Activated naive CD4-positive, alpha-beta T cell treated with anti-CD3 and anti-CD28 coated beads, Interleukin-2, amount 50 U/mL, for 72 hours (primary cell): ENCODE data around the gene IMPDH1. TPM values are rescaled to one million over a fixed set of nuclear protein-coding genes. Genes with fewer than 3 reads are reported as not detected.
A peak's percentile ranks its signal among the peaks of the same experiment; 100 is the strongest.
"Not testable (repeated sequence)": the region's sequence is repeated elsewhere in the genome, so short reads cannot be mapped to it uniquely, and the experiment has no call there.

Experiments used
- ATAC-seq, 2 donors: fragments of 150-1000 bp; cut with Tn5 transposase; 2 replicates each; pipeline ENCODE4 v1.10.0; 2021; ENCODE audit warnings: mild to moderate bottlenecking in 2 of 2, moderate library complexity in 2 of 2
- DNase-seq, 2 donors: peaks; one replicate each; pipeline ENCODE4 v3.0.0; 2021 to 2022; ENCODE audit warnings: low spot score in 2 of 2
- H3K27ac Mint-ChIP-seq, 2 donors: one replicate each; pipeline ENCODE4 v1.8.0; 2022; ENCODE audit warnings: mild to moderate bottlenecking in 2 of 2, mixed read lengths in 2 of 2
- H3K36me3 Mint-ChIP-seq, 2 donors: one replicate each; pipeline ENCODE4 v1.8.0; 2022; ENCODE audit warnings: mixed read lengths in 2 of 2
- H3K9me3 Mint-ChIP-seq, 2 donors: one replicate each; pipeline ENCODE4 v1.8.0; 2022; ENCODE audit warnings: mixed read lengths in 2 of 2
- total RNA-seq, 2 donors: library from RNA; stranded (reverse); gene quantifications; one replicate each; pipeline ENCODE4 v1.2.3, GENCODE V29; 2022

IMPDH1 gene
- 10 to 100 TPM; 29.5 to 66.9 TPM for total RNA-seq

- ATAC-seq: peak; percentile 86 to 89
- no peaks in the 10 kb centered on the region for H3K36me3 Mint-ChIP-seq
- DNase-seq: peak; percentile 87 to 91
- peak within 1 kb of the TSS; percentile 59 to 65 for H3K27ac Mint-ChIP-seq
- H3K9me3 Mint-ChIP-seq: no peaks in the 10 kb centered on the region
These were observed at the start of gene IMPDH1 for GRCh38 chr7:128409596-128410450. IMPDH1 (minus strand) TSS chr7:128409982; CDS start chr7:128409901, 81 bp downstream.

GRCh38 chr7:128459394-128459878, 49.7 kb upstream of the IMPDH1 start:
- ATAC-seq (peak; percentile 28 to 39), DNase-seq (peak; percentile 40 to 64)
- H3K36me3 Mint-ChIP-seq: peaks cover 23 to 46% of the 10 kb centered on the region in 2 donors
- H3K27ac Mint-ChIP-seq: peak overlapping the region; percentile 92 to 95
- no peaks in the 10 kb centered on the region for H3K9me3 Mint-ChIP-seq

- ATAC-seq (peak; percentile 60 to 66), DNase-seq (peak in 1 of 2 donors; percentile 28)
- H3K36me3 Mint-ChIP-seq: peaks cover 23 to 46% of the 10 kb centered on the region in 2 donors
- H3K27ac Mint-ChIP-seq: peak overlapping the region; percentile 94 to 95
- no peaks in the 10 kb centered on the region for H3K9me3 Mint-ChIP-seq
These were observed 49.2 kb upstream of the IMPDH1 start for GRCh38 chr7:128458956-128459355.

GRCh38 chr7:128457385-128457784, 47.6 kb upstream of the IMPDH1 start:
- not testable (repeated sequence) for ATAC-seq, H3K9me3 Mint-ChIP-seq, DNase-seq
- peak overlapping the region; percentile 94 to 95 for H3K27ac Mint-ChIP-seq
- peaks cover 23 to 43% of the 10 kb centered on the region in 2 donors for H3K36me3 Mint-ChIP-seq

- Mint-ChIP-seq H3K9me3 (no peaks in the 10 kb centered on the region), H3K27ac (peak overlapping the region; percentile 93 to 95), H3K36me3 (peaks cover 23 to 53% of the 10 kb centered on the region in 2 donors)
- ATAC-seq (peak in 1 of 2 donors; percentile 3), DNase-seq (no peak)
These were observed 46.5 kb upstream of the IMPDH1 start for GRCh38 chr7:128456255-128456725.

GRCh38 chr7:128455543-128456254, 45.9 kb upstream of the IMPDH1 start, which contains the start of gene HILPDA:
HILPDA (plus strand) TSS chr7:128455878; CDS start chr7:128457269, 1,391 bp downstream.
- peaks cover 23 to 59% of the 10 kb centered on the region in 2 donors for H3K36me3 Mint-ChIP-seq
- DNase-seq (peak; percentile 96 to 98), ATAC-seq (peak; percentile 88 to 91)
- H3K27ac Mint-ChIP-seq: peak within 1 kb of the TSS; percentile 95 to 97
- no peaks in the 10 kb centered on the region for H3K9me3 Mint-ChIP-seq

GRCh38 chr7:128454808-128455542, 45.2 kb upstream of the IMPDH1 start:
- no peak for ATAC-seq
- Mint-ChIP-seq H3K27ac (peak overlapping the region; percentile 95 to 97), H3K36me3 (peaks cover 23 to 59% of the 10 kb centered on the region in 2 donors)

GRCh38 chr7:128453836-128454804, 44.3 kb upstream of the IMPDH1 start:
- Mint-ChIP-seq H3K27ac (peak overlapping the region; percentile 50 to 95), H3K9me3 (no peaks in the 10 kb centered on the region), H3K36me3 (peaks cover 19 to 50% of the 10 kb centered on the region in 2 donors)
- ATAC-seq (no peak), DNase-seq (no peak)

More at GRCh38 chr7:128454808-128455542, 45.2 kb upstream of the IMPDH1 start:
- H3K9me3 Mint-ChIP-seq: no peaks in the 10 kb centered on the region
- DNase-seq: no peak

- no peak overlapping the region for H3K27ac Mint-ChIP-seq
- ATAC-seq (no peak), DNase-seq (no peak)
- H3K36me3 Mint-ChIP-seq: peaks cover 12 to 34% of the 10 kb centered on the region in 2 donors
- H3K9me3 Mint-ChIP-seq: no peaks in the 10 kb centered on the region
These were observed 42.8 kb upstream of the IMPDH1 start for GRCh38 chr7:128452552-128452951.

GRCh38 chr7:128450913-128451312, 41.1 kb upstream of the IMPDH1 start:
- H3K27ac Mint-ChIP-seq: no peak overlapping the region
- H3K36me3 Mint-ChIP-seq: peaks cover under 1 to 21% of the 10 kb centered on the region in 2 donors
- H3K9me3 Mint-ChIP-seq: no peaks in the 10 kb centered on the region
- ATAC-seq (no peak), DNase-seq (no peak)

- no peak for DNase-seq
These were observed 40.6 kb upstream of the IMPDH1 start for GRCh38 chr7:128450409-128450808.

GRCh38 chr7:128448751-128449302, 39.0 kb upstream of the IMPDH1 start:
- no peak for DNase-seq
- no peaks in the 10 kb centered on the region for H3K9me3 Mint-ChIP-seq
- no peak for ATAC-seq
- H3K27ac Mint-ChIP-seq: peak overlapping the region in 1 of 2 donors; percentile 24
- peaks cover 0 to 20% of the 10 kb centered on the region in 2 donors for H3K36me3 Mint-ChIP-seq

More at GRCh38 chr7:128450409-128450808, 40.6 kb upstream of the IMPDH1 start:
- no peaks in the 10 kb centered on the region for H3K9me3 Mint-ChIP-seq
- peak; percentile 37 to 42 for ATAC-seq
- peaks cover 0 to 20% of the 10 kb centered on the region in 2 donors for H3K36me3 Mint-ChIP-seq
- H3K27ac Mint-ChIP-seq: no peak overlapping the region

GRCh38 chr7:128447941-128448564, 38.3 kb upstream of the IMPDH1 start:
- DNase-seq: no peak
- Mint-ChIP-seq H3K9me3 (no peaks in the 10 kb centered on the region), H3K27ac (no peak overlapping the region), H3K36me3 (peaks cover 0 to 20% of the 10 kb centered on the region in 2 donors)
- ATAC-seq: peak; percentile 34 to 48

- ATAC-seq (no peak), DNase-seq (no peak)
- Mint-ChIP-seq H3K36me3 (peaks cover 0 to 6% of the 10 kb centered on the region in 2 donors), H3K9me3 (no peaks in the 10 kb centered on the region), H3K27ac (peak overlapping the region in 1 of 2 donors; percentile 17)
These were observed 36.5 kb upstream of the IMPDH1 start for GRCh38 chr7:128446306-128446705.
